Astrocyte of the spinal cord (primary cell): ENCODE results near the gene GATC.

Source experiments
- DNase-seq: peaks from one replicate; pipeline ENCODE4 v3.0.0; 2011; ENCODE audit warnings: low read depth, low spot score
- H3K4me3 ChIP-seq: 2 replicates; pipeline ENCODE4 v1.5.1; 2011; ENCODE audit warnings: low read depth, mild to moderate bottlenecking, low read length, moderate library complexity
- in situ Hi-C: cut with HindIII; loops from 2 replicates; pipeline ENCODE4 v1.10.0; 2017; ENCODE audit warnings: low sequenced_read_pairs
- TF ChIP-seq, protein P1 (sequence below): IDR thresholded peaks from 2 replicates; pipeline ENCODE4 v1.5.1; 2012; ENCODE audit warnings: low read depth, mild to moderate bottlenecking, low read length, inconsistent platforms

GATC gene

DNA sequence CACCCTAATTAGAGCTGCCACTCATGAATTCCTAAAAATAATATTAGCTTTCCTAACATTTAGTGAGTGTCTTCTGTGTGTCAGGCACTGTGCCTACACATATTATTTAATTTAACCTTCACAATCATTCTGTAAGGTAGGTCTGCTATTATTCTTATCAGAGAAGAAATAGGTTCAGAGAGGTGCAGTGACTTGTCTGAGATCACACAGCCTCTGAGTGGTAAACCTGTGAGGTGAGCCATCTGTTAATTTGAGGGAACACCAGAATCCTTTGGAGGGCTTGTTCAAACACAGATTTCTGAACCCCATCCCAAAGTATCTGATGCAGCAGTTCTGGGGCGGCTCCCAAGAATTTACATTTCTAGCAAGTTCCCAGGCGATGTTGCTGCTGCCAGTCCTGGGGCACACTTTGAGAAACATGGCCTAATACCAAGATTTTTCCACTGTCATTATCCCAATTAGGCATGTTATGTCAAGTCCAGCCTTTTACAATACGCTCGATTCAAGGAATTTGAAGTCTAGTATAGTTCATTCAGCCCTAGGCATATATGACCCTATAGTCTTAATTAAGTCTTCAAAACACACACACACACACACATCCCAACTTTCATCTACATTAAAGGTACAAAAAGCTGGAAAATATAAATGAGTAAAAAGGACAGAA, 28.2 kb upstream of the GATC start:
- in situ Hi-C loops = no loop called here
- H3K4me3 ChIP-seq = no peak overlapping the region
- no peak for DNase-seq
- TF ChIP-seq, protein P1, sequence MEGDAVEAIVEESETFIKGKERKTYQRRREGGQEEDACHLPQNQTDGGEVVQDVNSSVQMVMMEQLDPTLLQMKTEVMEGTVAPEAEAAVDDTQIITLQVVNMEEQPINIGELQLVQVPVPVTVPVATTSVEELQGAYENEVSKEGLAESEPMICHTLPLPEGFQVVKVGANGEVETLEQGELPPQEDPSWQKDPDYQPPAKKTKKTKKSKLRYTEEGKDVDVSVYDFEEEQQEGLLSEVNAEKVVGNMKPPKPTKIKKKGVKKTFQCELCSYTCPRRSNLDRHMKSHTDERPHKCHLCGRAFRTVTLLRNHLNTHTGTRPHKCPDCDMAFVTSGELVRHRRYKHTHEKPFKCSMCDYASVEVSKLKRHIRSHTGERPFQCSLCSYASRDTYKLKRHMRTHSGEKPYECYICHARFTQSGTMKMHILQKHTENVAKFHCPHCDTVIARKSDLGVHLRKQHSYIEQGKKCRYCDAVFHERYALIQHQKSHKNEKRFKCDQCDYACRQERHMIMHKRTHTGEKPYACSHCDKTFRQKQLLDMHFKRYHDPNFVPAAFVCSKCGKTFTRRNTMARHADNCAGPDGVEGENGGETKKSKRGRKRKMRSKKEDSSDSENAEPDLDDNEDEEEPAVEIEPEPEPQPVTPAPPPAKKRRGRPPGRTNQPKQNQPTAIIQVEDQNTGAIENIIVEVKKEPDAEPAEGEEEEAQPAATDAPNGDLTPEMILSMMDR = no peak

DNA sequence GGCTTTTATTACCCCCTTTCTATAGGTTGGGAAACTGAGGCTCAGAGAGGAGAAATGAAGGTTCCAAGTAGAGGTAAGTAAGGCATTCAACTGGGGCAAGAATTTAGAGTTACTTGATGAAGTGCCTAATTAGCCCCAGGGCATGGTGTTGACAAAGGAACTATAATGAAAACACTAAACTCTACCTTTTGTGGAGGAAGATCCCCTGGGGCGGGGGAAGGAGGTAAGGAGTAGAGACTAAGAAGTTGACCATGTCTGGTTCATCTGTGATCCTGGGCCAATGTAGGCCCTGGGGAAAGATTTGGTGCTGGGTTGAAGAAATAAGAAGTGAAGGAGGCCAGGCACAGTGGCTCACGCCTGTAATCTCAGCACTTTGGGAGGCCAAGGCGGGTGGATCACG, 24.5 kb upstream of the GATC start:
- TF ChIP-seq, protein P1 = no peak
- no peak overlapping the region for H3K4me3 ChIP-seq
- DNase-seq = no peak
- in situ Hi-C loops = no loop called here

DNA sequence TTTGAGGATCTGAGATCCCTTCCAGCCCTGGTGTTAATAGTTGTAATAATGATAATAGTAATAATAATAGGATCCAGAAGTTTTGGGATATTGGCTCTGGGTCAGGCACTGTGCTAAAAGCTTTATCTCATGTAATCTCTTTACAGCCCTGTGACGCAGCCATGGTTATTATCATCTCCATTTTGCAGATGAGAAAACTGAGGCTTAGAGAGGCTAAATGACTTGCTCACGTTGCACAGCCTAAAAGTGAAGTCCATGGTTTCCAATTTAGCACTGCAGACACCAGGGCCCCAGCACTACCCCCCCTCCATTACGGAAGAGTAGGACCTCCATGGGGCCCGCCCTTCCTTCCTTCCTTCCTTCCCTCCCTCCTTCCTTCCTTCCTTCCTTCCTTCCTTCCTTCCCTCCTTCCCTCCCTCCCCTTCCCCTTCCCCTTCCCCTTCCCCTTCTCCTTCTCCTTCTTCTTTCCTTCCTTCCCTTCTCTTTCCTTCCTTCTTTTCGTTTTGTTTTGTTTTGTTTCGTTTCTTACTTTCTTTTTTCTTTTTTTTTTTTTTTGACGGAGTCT, 23.3 kb upstream of the GATC start:
- H3K4me3 ChIP-seq = no peak overlapping the region
- TF ChIP-seq, protein P1 = no peak
- DNase-seq = no peak
- in situ Hi-C loops = no loop called here

DNA sequence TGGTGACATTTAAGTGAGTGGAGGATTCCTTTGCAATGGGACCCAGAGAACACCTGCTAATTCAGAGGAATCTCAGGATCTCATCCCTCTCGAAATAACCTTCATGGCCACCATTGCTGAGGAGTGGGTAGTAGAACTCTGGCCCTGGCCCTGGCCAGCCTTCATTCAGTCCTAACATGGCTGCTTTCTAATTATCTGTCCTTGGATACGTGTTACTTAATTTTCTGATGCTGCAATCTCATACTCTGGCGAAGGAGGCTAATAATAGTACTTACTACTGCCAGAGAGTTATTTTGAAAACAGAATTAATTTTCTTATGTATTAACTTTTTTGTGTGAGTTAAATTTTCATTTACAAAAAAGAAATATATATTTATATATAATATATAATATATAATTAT, 20.4 kb upstream of the GATC start:
- in situ Hi-C loops = no loop called here
- no peak for DNase-seq
- TF ChIP-seq, protein P1 = no peak
- H3K4me3 ChIP-seq = no peak overlapping the region

DNA sequence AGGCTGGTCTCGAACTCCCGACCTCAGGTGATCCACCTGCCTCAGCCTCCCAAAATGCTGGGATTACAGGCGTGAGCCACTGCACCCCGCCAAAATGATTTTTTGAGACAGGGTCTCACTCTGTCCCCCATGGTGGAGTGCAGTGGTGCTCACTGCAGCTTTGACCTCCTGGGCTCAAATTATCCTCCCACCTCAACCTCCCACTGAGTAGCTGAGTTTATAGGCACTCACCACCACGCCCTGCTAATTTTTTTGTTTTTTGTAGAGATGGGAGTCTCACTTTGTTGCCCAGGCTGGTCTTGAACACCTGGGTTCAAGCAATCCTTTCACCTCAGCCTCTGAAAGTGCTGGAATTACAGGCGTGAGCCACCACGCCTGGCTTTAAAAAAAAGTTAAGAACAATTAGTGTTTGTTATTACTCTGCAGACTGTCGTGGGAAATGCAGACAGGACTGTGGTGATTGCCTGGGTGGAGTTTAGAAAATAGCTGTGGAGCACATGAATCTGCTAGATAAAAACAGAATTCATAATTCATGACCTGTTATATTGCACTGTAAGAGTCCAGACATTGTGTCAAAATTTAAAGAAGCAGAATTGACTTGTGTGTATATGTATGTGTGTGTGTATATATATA, 17.5 kb upstream of the GATC start:
- in situ Hi-C loops = no loop called here
- TF ChIP-seq, protein P1 = no peak
- no peak for DNase-seq
- H3K4me3 ChIP-seq = no peak overlapping the region

DNA sequence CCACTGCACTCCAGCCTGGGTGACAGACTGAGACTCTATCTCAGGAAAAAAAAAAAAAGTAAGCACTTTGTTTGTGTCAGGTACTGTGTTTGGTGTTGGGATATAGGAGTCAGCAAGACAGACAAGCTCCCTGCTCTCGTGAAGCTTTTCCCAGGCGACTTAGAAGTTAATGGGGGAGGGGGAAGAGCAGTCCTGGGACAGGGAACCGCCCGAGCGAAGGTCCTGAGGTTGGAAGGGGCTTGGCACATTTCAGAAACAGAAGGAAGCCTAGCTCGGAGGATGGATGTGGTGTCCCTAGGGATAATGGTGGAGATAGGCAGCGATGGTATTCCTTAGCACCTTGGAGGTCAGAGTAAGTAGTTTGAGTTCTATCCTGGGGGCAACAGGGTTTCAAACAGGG, 16.9 kb upstream of the GATC start:
- H3K4me3 ChIP-seq = no peak overlapping the region
- in situ Hi-C loops = no loop called here
- TF ChIP-seq, protein P1 = no peak
- no peak for DNase-seq
